Measurements from ENCODE around the gene CD28.
"Not testable (repeated sequence)": the region's sequence is repeated elsewhere in the genome, so short reads cannot be mapped to it uniquely, and the experiment has no call there.

Gene CD28

GRCh38 chr2:203785391-203786110, 79.1 kb downstream of the CD28 start:
- DNase-seq, result not testable (repeated sequence)

DNA sequence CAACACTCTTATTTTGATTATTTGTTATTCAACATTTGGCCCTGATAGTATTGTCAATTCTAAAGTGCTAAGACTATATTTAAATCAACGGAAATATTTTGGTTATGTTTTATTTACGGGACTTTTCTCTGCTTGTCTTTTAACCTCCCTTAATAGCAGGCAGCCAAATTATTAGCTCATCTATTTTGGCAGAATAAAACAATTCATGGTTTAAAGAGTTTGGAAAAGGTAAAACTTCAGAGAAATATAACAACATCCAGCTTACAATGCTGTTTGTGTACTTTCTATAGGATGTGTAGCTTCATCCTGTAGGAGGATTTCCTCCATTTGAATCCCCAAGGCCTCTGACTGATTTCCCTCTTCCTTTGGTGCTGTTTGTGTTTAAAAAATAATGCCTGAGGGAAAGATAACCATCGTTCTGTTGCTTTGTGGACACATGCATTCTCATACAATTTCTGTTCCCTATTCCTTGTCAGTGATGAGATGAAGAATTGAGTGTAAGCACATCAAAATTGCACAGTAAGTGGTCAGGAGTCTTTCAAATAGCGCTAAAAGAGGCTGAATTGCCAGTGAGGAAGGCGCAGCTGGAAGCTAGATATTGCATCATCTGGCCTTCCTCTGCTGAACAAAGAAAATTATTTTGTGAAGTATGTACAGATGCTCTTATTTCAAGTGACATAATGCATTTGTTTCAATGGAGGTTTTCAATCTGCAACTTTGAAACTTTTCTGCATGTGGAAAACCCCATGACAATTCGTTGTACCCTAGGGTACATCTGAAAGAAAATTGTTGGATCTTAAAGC, 80.3 kb downstream of the CD28 start:
- DNase-seq, result peak; percentile 41

- DNase-seq, result no peak
These were observed 81.5 kb downstream of the CD28 start for GRCh38 chr2:203787979-203788378.
